Colonic mucosa (tissue), 4 donors: ENCODE measurements around the gene TANK. TPM values are rescaled to one million over a fixed set of nuclear protein-coding genes. Genes with fewer than 3 reads are reported as not detected.

Experiments used
- DNase-seq: peaks from one replicate; pipeline ENCODE4 v3.0.0-alpha.2; 2020
- H3K27ac ChIP-seq: fragments of 200-600 bp; one replicate; pipeline ENCODE4 v1.8.0; 2021
- H3K27me3 ChIP-seq: fragments of 200-600 bp; one replicate; pipeline ENCODE4 v1.8.0; 2021
- H3K36me3 ChIP-seq: fragments of 200-600 bp; one replicate; pipeline ENCODE4 v1.8.0; 2021
- H3K4me1 ChIP-seq: fragments of 200-600 bp; one replicate; pipeline ENCODE4 v1.8.0; 2021; ENCODE audit warnings: mild to moderate bottlenecking
- H3K4me3 ChIP-seq: fragments of 200-600 bp; one replicate; pipeline ENCODE4 v1.8.0; 2021
- H3K9ac ChIP-seq, 2 donors: one replicate each; pipeline ENCODE4 v1.7.0; 2013; ENCODE audit warnings: control low read depth in 2 of 2, low read depth in 2 of 2, low read length in 2 of 2
- H3K9me3 ChIP-seq: fragments of 200-600 bp; one replicate; pipeline ENCODE4 v1.8.0; 2021
- CTCF ChIP-seq: fragments of 200-600 bp; IDR thresholded peaks from one replicate; pipeline ENCODE4 v1.8.0; 2022; ENCODE audit warnings: antibody characterized with exemption, mild to moderate bottlenecking
- intact Hi-C: fragments of 100-400 bp; cut with DNase I; formaldehyde crosslinking; loops from one replicate; pipeline ENCODE4 v1.14.1; 2022
- total RNA-seq, 2 donors: library from RNA; stranded (reverse); fragmentation: NEBNext Ultra II Directional in 1 of 2; extraction: Animal tissue kit (Norgen Biotek cat#: 25700) in 1 of 2; gene quantifications; one replicate each; pipeline ENCODE4 v1.2.1, GENCODE V29; 2021
- donor health status: healthy.
- donor health status: DM: no; HTN: no; CAD: no.
- donor health status: DM: no; HTN: no; CAD: no.

TANK gene
- total RNA-seq, 2 donors from 2014 or later: 47.4 to 60.7 TPM

DNA sequence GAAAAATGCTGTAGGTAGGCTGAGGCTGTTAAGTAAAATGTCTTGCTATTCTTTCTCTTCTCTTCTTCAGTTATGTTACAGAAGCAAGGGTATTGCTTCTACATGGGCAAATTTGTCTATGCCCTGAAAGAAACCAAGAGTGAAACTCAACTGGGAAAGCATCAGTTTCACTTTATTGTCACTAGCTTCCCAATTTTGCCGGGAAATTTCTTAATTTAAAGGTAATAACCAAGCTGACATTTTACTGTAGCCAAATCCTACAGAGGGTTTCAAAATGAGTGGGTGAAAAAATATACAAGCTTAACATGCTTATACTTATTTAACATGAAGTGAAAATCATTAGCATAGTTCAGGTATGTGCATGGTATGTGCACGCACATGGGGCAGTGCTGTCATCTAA is 3.2 kb downstream of the TANK start:
- Histone ChIP-seq H3K36me3 (no peaks in the 10 kb centered on the region), H3K9ac (no peak overlapping the region), H3K4me1 (no peaks in the 10 kb centered on the region), H3K27me3 (no peaks in the 10 kb centered on the region), H3K4me3 (no peak overlapping the region), H3K27ac (no peak overlapping the region), H3K9me3 (no peaks in the 10 kb centered on the region)
- no peak for DNase-seq
- intact Hi-C loops: no loop called here
- no peak for TF ChIP-seq CTCF

- Histone ChIP-seq H3K27ac (no peak overlapping the region), H3K9me3 (no peaks in the 10 kb centered on the region), H3K4me1 (no peaks in the 10 kb centered on the region), H3K36me3 (no peaks in the 10 kb centered on the region), H3K27me3 (no peaks in the 10 kb centered on the region), H3K4me3 (no peak overlapping the region), H3K9ac (no peak overlapping the region)
- no peak for TF ChIP-seq CTCF
- intact Hi-C loops: no loop called here
- no peak for DNase-seq
These were observed 3.9 kb downstream of the TANK start for GRCh38 chr2:161164161-161164560.

GRCh38 chr2:161165266-161165665 is 5.0 kb downstream of the TANK start:
- H3K27me3 ChIP-seq: no peaks in the 10 kb centered on the region

GRCh38 chr2:161165811-161166210 is 5.6 kb downstream of the TANK start:
- H3K27me3 ChIP-seq: no peaks in the 10 kb centered on the region
- no peaks in the 10 kb centered on the region for H3K4me1 ChIP-seq
- H3K9ac ChIP-seq: no peak overlapping the region
- no peak overlapping the region for H3K4me3 ChIP-seq
- DNase-seq: no peak
- H3K36me3 ChIP-seq: no peaks in the 10 kb centered on the region
- H3K9me3 ChIP-seq: no peaks in the 10 kb centered on the region
- H3K27ac ChIP-seq: no peak overlapping the region
- TF ChIP-seq CTCF: no peak
- intact Hi-C loops: no loop called here

More at GRCh38 chr2:161165266-161165665, 5.0 kb downstream of the TANK start:
- Histone ChIP-seq H3K36me3 (no peaks in the 10 kb centered on the region), H3K9me3 (no peaks in the 10 kb centered on the region), H3K27ac (no peak overlapping the region), H3K4me1 (no peaks in the 10 kb centered on the region), H3K4me3 (no peak overlapping the region), H3K9ac (no peak overlapping the region)
- TF ChIP-seq CTCF: no peak
- no peak for DNase-seq
- intact Hi-C loops: no loop called here

- Histone ChIP-seq H3K9me3 (no peaks in the 10 kb centered on the region), H3K36me3 (no peaks in the 10 kb centered on the region), H3K4me1 (no peaks in the 10 kb centered on the region), H3K27me3 (no peaks in the 10 kb centered on the region), H3K27ac (no peak overlapping the region), H3K9ac (no peak overlapping the region), H3K4me3 (no peak overlapping the region)
- no peak for TF ChIP-seq CTCF
- no peak for DNase-seq
- intact Hi-C loops: no loop called here
These were observed 6.5 kb downstream of the TANK start for GRCh38 chr2:161166538-161167409.
